Left lung (tissue), 10 donors: ENCODE measurements around the gene ZCCHC24. TPM values are rescaled to one million over a fixed set of nuclear protein-coding genes. Genes with fewer than 3 reads are reported as not detected.

Experiments used
- ATAC-seq: fragments of 200-7000 bp; cut with Tn5 transposase; one replicate; pipeline ENCODE4 v1.9.1; 2020; ENCODE audit warnings: moderate library complexity
- DNase-seq, 4 donors: peaks; one replicate each; pipeline ENCODE4 v3.0.0-alpha.2; 2013 to 2020
- H3K27ac ChIP-seq, 2 donors: fragments of 200-600 bp; sonication (generic) in 1 of 2; one replicate each; pipeline versions ENCODE4 v1.5.0 to v1.8.0; 2020 to 2021
- H3K27me3 ChIP-seq, 2 donors: fragments of 200-600 bp; sonication (generic) in 1 of 2; one replicate each; pipeline versions ENCODE4 v1.5.0 to v1.8.0; 2020 to 2021
- H3K36me3 ChIP-seq, 2 donors: fragments of 200-600 bp; sonication (generic) in 1 of 2; one replicate each; pipeline versions ENCODE4 v1.5.0 to v1.8.0; 2020 to 2021
- H3K4me1 ChIP-seq, 2 donors: fragments of 200-600 bp; one replicate each; pipeline ENCODE4 v1.8.0; 2021
- H3K4me3 ChIP-seq, 2 donors: fragments of 200-600 bp; sonication (generic) in 1 of 2; one replicate each; pipeline versions ENCODE4 v1.5.0 to v1.8.0; 2020 to 2021; ENCODE audit warnings: mild to moderate bottlenecking in 1 of 2
- H3K9me3 ChIP-seq, 2 donors: fragments of 200-600 bp; sonication (generic) in 1 of 2; one replicate each; pipeline versions ENCODE4 v1.5.0 to v1.8.0; 2020 to 2021
- intact Hi-C, 2 donors: fragments of 100-400 bp; cut with DNase I; formaldehyde crosslinking; loops; one replicate each; pipeline versions ENCODE4 v1.11.2 to v1.14.2; 2022
- polyA plus RNA-seq, 6 donors: library from polyadenylated mRNA; unstranded; fragments of 120-200 nt; gene quantifications; one replicate each; pipeline ENCODE4 v1.2.1, GENCODE V29; 2013; ENCODE audit not compliant: insufficient read length in 6 of 6
- total RNA-seq, 2 donors: library from RNA; stranded (reverse); fragmentation: NEBNext Ultra II Directional; extraction: Animal tissue kit (Norgen Biotek cat#: 25700); gene quantifications; one replicate each; pipeline ENCODE4 v1.2.1, GENCODE V29; 2021
- TF ChIP-seq, protein P1 (sequence below), 2 donors: fragments of 200-600 bp; sonication (generic) in 1 of 2; IDR thresholded peaks; one replicate each; pipeline versions ENCODE4 v1.5.0 to v1.8.0; 2021; ENCODE audit warnings: antibody characterized with exemption in 2 of 2
- donor health status: DM: no; HTN: yes; CAD: no.
- donor health status: DM: no; HTN: no; CAD: no.

ZCCHC24 gene
- total and polyA plus RNA-seq, 8 donors, result 28.9 to 48.3 (median 37.1) TPM

DNA sequence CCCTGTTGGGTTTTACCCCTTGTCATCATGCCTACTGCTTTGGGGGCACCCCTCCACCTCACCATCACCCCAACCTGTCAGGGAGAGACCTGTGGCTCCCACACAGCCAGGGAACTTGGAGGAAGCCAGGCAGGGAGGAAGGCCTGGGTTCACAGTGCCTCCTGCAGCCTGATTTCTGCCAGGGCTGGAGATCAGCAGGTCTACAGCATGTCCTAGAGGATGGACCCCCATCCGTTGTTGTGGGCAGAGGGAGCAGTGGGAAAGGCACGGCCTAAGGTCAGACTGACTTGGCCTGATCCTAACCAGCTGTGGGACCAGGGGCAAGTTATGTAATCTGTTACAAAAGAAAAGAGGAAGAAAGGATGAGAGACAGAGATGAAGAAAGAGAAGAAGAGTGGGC, 28.2 kb downstream of the ZCCHC24 start:
- DNase-seq (peak in 2 of 4 donors; percentile 9 to 31), ATAC-seq (no peak)
- no peak overlapping the region for H3K27ac ChIP-seq
- H3K9me3 ChIP-seq, result no peaks in the 10 kb centered on the region
- TF ChIP-seq, protein P1, sequence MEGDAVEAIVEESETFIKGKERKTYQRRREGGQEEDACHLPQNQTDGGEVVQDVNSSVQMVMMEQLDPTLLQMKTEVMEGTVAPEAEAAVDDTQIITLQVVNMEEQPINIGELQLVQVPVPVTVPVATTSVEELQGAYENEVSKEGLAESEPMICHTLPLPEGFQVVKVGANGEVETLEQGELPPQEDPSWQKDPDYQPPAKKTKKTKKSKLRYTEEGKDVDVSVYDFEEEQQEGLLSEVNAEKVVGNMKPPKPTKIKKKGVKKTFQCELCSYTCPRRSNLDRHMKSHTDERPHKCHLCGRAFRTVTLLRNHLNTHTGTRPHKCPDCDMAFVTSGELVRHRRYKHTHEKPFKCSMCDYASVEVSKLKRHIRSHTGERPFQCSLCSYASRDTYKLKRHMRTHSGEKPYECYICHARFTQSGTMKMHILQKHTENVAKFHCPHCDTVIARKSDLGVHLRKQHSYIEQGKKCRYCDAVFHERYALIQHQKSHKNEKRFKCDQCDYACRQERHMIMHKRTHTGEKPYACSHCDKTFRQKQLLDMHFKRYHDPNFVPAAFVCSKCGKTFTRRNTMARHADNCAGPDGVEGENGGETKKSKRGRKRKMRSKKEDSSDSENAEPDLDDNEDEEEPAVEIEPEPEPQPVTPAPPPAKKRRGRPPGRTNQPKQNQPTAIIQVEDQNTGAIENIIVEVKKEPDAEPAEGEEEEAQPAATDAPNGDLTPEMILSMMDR (IDR thresholded peaks at IDR 0.05), result no peak
- H3K27me3 ChIP-seq, result no peaks in the 10 kb centered on the region
- H3K4me3 ChIP-seq, result no peak overlapping the region
- H3K4me1 ChIP-seq, result peaks cover 10 to 75% of the 10 kb centered on the region in 2 donors
- peaks cover 0 to 4% of the 10 kb centered on the region in 2 donors for H3K36me3 ChIP-seq
- intact Hi-C loops, result no loop called here

DNA sequence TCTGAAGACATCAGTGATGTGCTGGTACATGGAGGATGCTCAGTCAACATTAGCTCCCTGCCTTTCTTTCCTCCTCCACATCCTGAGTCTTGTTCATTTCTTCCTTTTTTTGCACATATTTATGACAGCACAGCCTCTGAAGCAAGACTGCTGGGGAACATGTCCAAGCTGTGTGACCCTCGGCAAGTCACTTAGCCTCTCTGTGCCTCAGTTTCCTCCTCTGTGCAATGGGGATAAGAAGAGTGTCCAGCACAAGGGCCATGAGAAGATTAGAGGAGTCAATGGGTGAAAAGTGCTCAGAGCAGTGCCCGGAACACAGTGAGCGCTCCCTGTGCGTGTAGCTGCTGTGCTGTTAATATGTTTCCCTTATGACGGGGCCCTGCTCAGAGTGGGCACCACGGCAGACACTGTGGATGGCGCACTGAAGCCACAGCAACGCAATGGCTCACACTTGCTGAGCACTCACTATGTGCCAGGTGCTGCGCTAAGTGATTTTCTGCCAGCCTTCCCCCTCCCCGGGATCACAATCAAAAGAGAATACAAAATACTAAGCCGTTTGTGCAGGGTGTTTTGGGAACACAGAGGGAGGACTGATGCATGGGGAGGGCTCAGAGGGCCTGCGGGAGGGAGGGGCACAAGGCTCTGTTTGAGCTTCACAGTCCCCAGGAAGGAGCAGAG, 28.7 kb downstream of the ZCCHC24 start:
- DNase-seq, result peak in 2 of 4 donors; percentile 16 to 19
- H3K36me3 ChIP-seq, result peaks cover 0 to 4% of the 10 kb centered on the region in 2 donors
- TF ChIP-seq, protein P1 (IDR thresholded peaks at IDR 0.05), result no peak
- H3K9me3 ChIP-seq, result no peaks in the 10 kb centered on the region
- no peak overlapping the region for H3K27ac ChIP-seq
- peaks cover 15 to 71% of the 10 kb centered on the region in 2 donors for H3K4me1 ChIP-seq
- H3K4me3 ChIP-seq, result no peak overlapping the region
- intact Hi-C loops, result no loop called here
- no peak for ATAC-seq
- no peaks in the 10 kb centered on the region for H3K27me3 ChIP-seq

DNA sequence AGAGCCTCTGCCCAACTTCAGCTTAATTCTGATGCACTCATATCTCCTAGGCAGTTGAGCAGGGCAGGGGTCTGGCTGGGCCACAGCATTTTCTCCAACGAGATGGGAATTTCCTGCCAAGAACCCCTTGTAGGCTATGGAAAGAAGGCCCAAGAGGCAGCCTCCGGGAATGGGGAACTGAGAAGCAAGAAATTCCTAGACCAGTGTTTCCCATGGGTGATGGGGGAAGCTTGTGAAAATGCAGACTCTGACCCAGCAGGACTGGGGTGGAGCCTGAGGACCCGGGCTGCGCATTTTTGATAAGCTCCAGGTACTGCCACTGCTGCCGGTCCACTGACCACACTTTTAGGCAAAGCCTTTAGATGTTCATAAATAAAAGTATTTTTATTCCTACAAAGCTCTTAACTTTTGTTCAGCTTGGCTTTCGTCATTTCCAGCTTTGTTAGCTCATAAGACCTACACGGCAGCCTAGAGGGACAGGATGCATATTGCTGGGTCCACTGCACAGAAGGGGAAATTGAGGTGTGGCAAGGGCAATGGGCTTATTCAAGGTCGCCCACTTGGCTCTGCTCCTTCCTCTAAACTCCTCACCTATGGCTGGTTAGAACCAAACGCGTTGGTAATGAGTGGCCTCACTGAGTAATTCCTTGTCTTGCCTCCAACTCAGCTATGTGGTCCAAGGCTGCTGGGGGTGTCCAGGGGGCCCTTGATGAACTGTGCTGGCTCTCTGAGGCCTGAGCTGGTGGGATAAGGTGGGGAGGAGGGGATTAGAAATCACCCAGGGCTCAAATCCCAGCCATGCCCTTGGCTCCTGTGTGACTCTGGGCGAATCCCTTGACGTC, 29.5 kb downstream of the ZCCHC24 start:
- intact Hi-C loops, result no loop called here
- no peak overlapping the region for H3K4me3 ChIP-seq
- TF ChIP-seq, protein P1 (IDR thresholded peaks at IDR 0.05), result no peak
- no peaks in the 10 kb centered on the region for H3K27me3 ChIP-seq
- no peak for ATAC-seq
- H3K27ac ChIP-seq, result no peak overlapping the region
- peaks cover 10 to 64% of the 10 kb centered on the region in 2 donors for H3K4me1 ChIP-seq
- H3K9me3 ChIP-seq, result no peaks in the 10 kb centered on the region
- DNase-seq, result peak in 2 of 4 donors; percentile 17 to 28
- H3K36me3 ChIP-seq, result peaks cover 0 to 4% of the 10 kb centered on the region in 2 donors

DNA sequence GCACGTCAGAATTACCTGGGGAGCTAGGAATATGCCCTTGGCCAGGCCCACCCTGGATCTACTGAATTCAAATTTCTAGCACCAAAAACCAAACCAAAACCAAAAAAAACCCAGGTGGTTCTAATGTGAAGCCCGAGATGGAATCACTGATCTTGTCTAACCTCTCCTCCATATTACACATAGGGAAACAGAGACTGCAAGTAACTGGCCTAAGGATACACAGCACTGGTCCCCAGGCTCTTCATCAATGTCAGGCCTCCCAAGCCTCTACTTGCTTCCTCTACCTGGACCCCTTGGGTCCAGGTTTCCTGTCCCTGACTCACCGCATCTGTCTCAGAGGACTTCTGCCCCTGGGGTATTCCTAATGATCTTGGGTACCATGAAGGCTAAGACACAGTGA, 30.7 kb downstream of the ZCCHC24 start:
- no peak for ATAC-seq
- Histone ChIP-seq H3K27me3 (no peaks in the 10 kb centered on the region), H3K4me3 (no peak overlapping the region), H3K4me1 (peaks cover 9 to 63% of the 10 kb centered on the region in 2 donors), H3K27ac (no peak overlapping the region), H3K36me3 (peaks cover 0 to 4% of the 10 kb centered on the region in 2 donors), H3K9me3 (no peaks in the 10 kb centered on the region)
- DNase-seq, result peak in 1 of 4 donors; percentile 15
- intact Hi-C loops, result no loop called here
- TF ChIP-seq, protein P1 (IDR thresholded peaks at IDR 0.05), result no peak

DNA sequence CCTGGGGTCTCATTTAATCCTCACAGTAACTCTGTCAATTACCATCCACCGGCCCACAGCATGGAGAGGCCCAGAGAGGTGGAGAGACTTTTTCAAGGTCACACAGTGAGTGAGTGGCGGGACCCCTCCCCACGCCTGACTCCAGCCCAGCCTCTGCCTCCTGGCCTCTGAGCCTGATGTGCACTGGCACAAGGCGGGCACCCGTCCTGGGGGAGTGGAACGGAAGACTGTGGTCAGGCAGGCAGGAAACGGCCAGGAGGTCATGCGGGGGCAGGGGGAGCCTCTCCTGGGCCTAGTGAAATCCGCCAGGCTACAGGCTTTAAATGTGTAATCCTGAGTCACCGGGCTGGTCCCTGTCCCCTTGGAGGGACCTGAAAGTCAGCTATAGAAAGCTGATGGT, 32.2 kb downstream of the ZCCHC24 start:
- ATAC-seq (peak; percentile 38), DNase-seq (peak in 2 of 4 donors; percentile 45 to 83)
- intact Hi-C loops, result no loop called here
- no peaks in the 10 kb centered on the region for H3K36me3 ChIP-seq
- no peak overlapping the region for H3K4me3 ChIP-seq
- H3K4me1 ChIP-seq, result peaks cover 11 to 64% of the 10 kb centered on the region in 2 donors
- TF ChIP-seq, protein P1 (IDR thresholded peaks at IDR 0.05), result no peak
- no peak overlapping the region for H3K27ac ChIP-seq
- H3K9me3 ChIP-seq, result no peaks in the 10 kb centered on the region
- H3K27me3 ChIP-seq, result no peaks in the 10 kb centered on the region
